ENCODE data around the gene VIPR2. TPM values are rescaled to one million over a fixed set of nuclear protein-coding genes. Genes with fewer than 3 reads are reported as not detected.

The VIPR2 gene
- total RNA-seq, 4 donors from 2014 or later = 0.32 to 0.34 (median 0.32) TPM; not detected in 1

GRCh38 chr7:158993591-158993990, 151.1 kb downstream of the VIPR2 start:
- intact Hi-C loops (cut with DNase I; ENCODE audit: low total_unique reads) = no loop called here
- WGBS, 2 donors = 92 to 93% methylated on average over 12 of the region's 12 CpGs

DNA sequence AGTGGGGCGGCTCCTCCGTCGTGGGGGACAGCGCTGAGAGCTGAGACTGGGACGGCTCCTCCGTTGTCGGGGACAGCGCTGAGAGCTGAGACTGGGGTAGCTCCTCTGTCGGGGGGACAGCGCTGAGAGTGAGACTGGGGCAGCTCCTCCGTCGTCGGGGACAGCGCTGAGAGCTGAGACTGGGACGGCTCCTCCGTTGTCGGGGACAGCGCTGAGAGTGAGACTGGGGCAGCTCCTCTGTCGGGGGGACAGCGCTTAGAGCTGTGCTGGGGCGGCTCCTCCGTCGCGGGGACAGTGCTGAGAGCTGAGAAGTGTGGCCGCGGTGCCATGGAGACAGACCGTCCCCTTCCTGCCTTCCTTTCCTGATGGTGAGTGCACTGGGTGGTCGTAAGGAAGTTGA, 151.9 kb downstream of the VIPR2 start:
- H3K4me3 ChIP-seq (ENCODE audit: low read depth, poor library complexity, severe bottlenecking) = no peak overlapping the region
- intact Hi-C loops (cut with DNase I; ENCODE audit: low total_unique reads) = no loop called here
- DNase-seq (ENCODE audit: low spot score in 2 of 2) = peak in 1 of 2 donors; percentile 80
- TF ChIP-seq POLR2A (IDR thresholded peaks at IDR 0.05) (no peak), CTCF (IDR thresholded peaks at IDR 0.05) (no peak)
- 20 to 31% methylated on average over 25 to 27 of the region's 28 CpGs for whole genome bisulfite sequencing, 2 donors

More at GRCh38 chr7:158993591-158993990, 151.1 kb downstream of the VIPR2 start:
- H3K4me3 ChIP-seq (ENCODE audit: low read depth, poor library complexity, severe bottlenecking) = no peak overlapping the region
- peak in 1 of 2 donors; percentile 54 for DNase-seq (ENCODE audit: low spot score in 2 of 2)
- no peak for TF ChIP-seq CTCF (IDR thresholded peaks at IDR 0.05)
- TF ChIP-seq POLR2A (IDR thresholded peaks at IDR 0.05) = no peak

GRCh38 chr7:158991824-158992621, 152.6 kb downstream of the VIPR2 start:
- no peak for DNase-seq (ENCODE audit: low spot score in 2 of 2)
- intact Hi-C loops (cut with DNase I; ENCODE audit: low total_unique reads) = no loop called here
- TF ChIP-seq POLR2A (IDR thresholded peaks at IDR 0.05) (no peak), CTCF (IDR thresholded peaks at IDR 0.05) (no peak)
- no peak overlapping the region for H3K4me3 ChIP-seq (ENCODE audit: low read depth, poor library complexity, severe bottlenecking)
- WGBS, 2 donors = 36 to 49% methylated on average over 12 to 21 of the region's 21 CpGs

GRCh38 chr7:158988996-158989395, 155.7 kb downstream of the VIPR2 start:
- DNase-seq (ENCODE audit: low spot score in 2 of 2) = no peak
- no peak for TF ChIP-seq POLR2A (IDR thresholded peaks at IDR 0.05)
- no peak for TF ChIP-seq CTCF (IDR thresholded peaks at IDR 0.05)
- whole genome bisulfite sequencing, 2 donors = 66 to 70% methylated on average over 2 of the region's 2 CpGs
- intact Hi-C loops (cut with DNase I; ENCODE audit: low total_unique reads) = loop anchor here (10.0 kb wide), 1 partner anchor 294 kb away; no protein-coding TSS in a partner anchor
- H3K4me3 ChIP-seq (ENCODE audit: low read depth, poor library complexity, severe bottlenecking) = no peak overlapping the region

- TF ChIP-seq CTCF (IDR thresholded peaks at IDR 0.05) = no peak
- no peak for TF ChIP-seq POLR2A (IDR thresholded peaks at IDR 0.05)
- H3K4me3 ChIP-seq (ENCODE audit: low read depth, poor library complexity, severe bottlenecking) = no peak overlapping the region
- no peak for DNase-seq (ENCODE audit: low spot score in 2 of 2)
- intact Hi-C loops (cut with DNase I; ENCODE audit: low total_unique reads) = loop anchor here (10.0 kb wide), 1 partner anchor 294 kb away; no protein-coding TSS in a partner anchor
- WGBS, 2 donors = 63 to 87% methylated on average over 2 of the region's 2 CpGs
Measured at GRCh38 chr7:158988302-158988862, 156.3 kb downstream of the VIPR2 start.
